ENCODE results near the gene ROR1.
A peak's percentile ranks its signal among the peaks of the same experiment; 100 is the strongest.

The ROR1 gene

GRCh38 chr1:63827411-63828321 is 53.8 kb downstream of the ROR1 start:
- no peak for TF ChIP-seq CTCF (IDR thresholded peaks at IDR 0.05; ENCODE audit: low read depth, low read length)
- DNase-seq (ENCODE audit: low read depth in 2 of 2), result peak; percentile 32 to 44
- no peak overlapping the region for H3K4me3 ChIP-seq (replicated peaks in 1 of 2; ENCODE audit: low read depth in 2 of 2, low read length in 2 of 2)

- TF ChIP-seq CTCF (IDR thresholded peaks at IDR 0.05; ENCODE audit: low read depth, low read length), result no peak
- DNase-seq (ENCODE audit: low read depth in 2 of 2), result no peak
Observed at GRCh38 chr1:63828322-63829044, 54.7 kb downstream of the ROR1 start.

GRCh38 chr1:63829349-63830327 is 55.8 kb downstream of the ROR1 start:
- peak; percentile 66 to 74 for DNase-seq (ENCODE audit: low read depth in 2 of 2)
- H3K4me3 ChIP-seq (replicated peaks in 1 of 2; ENCODE audit: low read depth in 2 of 2, low read length in 2 of 2), result no peak overlapping the region
- TF ChIP-seq CTCF (IDR thresholded peaks at IDR 0.05; ENCODE audit: low read depth, low read length), result no peak

More at GRCh38 chr1:63828322-63829044, 54.7 kb downstream of the ROR1 start:
- no peak overlapping the region for H3K4me3 ChIP-seq (replicated peaks in 1 of 2; ENCODE audit: low read depth in 2 of 2, low read length in 2 of 2)

- no peak overlapping the region for H3K4me3 ChIP-seq (replicated peaks in 1 of 2; ENCODE audit: low read depth in 2 of 2, low read length in 2 of 2)
- DNase-seq (ENCODE audit: low read depth in 2 of 2), result no peak
- no peak for TF ChIP-seq CTCF (IDR thresholded peaks at IDR 0.05; ENCODE audit: low read depth, low read length)
Observed at GRCh38 chr1:63831409-63831808, 57.6 kb downstream of the ROR1 start.

GRCh38 chr1:63833363-63834119 is 59.7 kb downstream of the ROR1 start:
- no peak overlapping the region for H3K4me3 ChIP-seq (replicated peaks in 1 of 2; ENCODE audit: low read depth in 2 of 2, low read length in 2 of 2)
- no peak for DNase-seq (ENCODE audit: low read depth in 2 of 2)
- no peak for TF ChIP-seq CTCF (IDR thresholded peaks at IDR 0.05; ENCODE audit: low read depth, low read length)
